GM18868 (cell line): ENCODE data around the gene LCN12.

Experiments
- ATAC-seq: cut with Tn5 transposase; IDR thresholded peaks from one replicate; pipeline ENCODE4 v1.9.1; 2021; ENCODE audit warnings: mild to moderate bottlenecking, moderate library complexity; ENCODE audit not compliant: unreplicated experiment

The LCN12 gene

GRCh38 chr9:136944519-136945332 lies 7.3 kb upstream of the LCN12 start, which contains the start of the genes C8G and FBXW5:
Gene C8G, plus strand, starts transcription at chr9:136945243. Its CDS starts 78 bp downstream, at chr9:136945321.
Gene FBXW5, minus strand, starts transcription at chr9:136944738. Its CDS starts 655 bp downstream, at chr9:136944083.
- ATAC-seq, result peak; percentile 79

DNA sequence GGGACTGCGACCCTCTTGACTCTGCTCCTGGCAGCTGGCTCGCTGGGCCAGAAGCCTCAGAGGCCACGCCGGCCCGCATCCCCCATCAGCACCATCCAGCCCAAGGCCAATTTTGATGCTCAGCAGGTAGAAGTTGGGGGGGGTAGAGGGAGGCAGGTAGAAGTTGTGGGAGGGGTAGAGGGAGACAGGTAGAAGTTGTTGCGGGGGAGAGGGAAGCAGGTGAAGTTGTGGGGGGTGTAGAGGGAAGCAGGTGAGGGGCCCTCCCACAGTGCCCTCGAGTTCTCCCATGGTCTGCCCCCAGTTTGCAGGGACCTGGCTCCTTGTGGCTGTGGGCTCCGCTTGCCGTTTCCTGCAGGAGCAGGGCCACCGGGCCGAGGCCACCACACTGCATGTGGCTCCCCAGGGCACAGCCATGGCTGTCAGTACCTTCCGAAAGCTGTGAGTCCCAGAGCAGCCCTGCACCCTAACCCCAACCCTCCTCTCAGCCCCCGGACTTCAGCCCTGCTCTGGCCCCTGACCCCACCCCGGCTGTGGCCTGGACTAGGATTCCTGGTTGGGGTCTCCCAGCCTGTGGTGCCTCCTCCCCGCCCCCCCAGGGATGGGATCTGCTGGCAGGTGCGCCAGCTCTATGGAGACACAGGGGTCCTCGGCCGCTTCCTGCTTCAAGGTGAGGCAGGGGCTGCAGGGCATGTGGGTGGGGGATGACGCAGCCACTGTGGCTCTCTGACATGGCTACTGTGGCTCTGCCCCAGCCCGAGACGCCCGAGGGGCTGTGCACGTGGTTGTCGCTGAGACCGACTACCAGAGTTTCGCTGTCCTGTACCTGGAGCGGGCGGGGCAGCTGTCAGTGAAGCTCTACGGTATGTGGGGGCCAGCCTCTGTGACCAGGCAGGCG lies 6.5 kb upstream of the LCN12 start:
- ATAC-seq, result no peak

- no peak for ATAC-seq
These were observed 5.6 kb upstream of the LCN12 start for GRCh38 chr9:136946228-136947027.

- no peak for ATAC-seq
These were observed 4.8 kb upstream of the LCN12 start for GRCh38 chr9:136947028-136947891.

- ATAC-seq, result no peak
These were observed 4.0 kb upstream of the LCN12 start for GRCh38 chr9:136947955-136948510.

GRCh38 chr9:136949239-136949816 lies 2.7 kb upstream of the LCN12 start:
- no peak for ATAC-seq

DNA sequence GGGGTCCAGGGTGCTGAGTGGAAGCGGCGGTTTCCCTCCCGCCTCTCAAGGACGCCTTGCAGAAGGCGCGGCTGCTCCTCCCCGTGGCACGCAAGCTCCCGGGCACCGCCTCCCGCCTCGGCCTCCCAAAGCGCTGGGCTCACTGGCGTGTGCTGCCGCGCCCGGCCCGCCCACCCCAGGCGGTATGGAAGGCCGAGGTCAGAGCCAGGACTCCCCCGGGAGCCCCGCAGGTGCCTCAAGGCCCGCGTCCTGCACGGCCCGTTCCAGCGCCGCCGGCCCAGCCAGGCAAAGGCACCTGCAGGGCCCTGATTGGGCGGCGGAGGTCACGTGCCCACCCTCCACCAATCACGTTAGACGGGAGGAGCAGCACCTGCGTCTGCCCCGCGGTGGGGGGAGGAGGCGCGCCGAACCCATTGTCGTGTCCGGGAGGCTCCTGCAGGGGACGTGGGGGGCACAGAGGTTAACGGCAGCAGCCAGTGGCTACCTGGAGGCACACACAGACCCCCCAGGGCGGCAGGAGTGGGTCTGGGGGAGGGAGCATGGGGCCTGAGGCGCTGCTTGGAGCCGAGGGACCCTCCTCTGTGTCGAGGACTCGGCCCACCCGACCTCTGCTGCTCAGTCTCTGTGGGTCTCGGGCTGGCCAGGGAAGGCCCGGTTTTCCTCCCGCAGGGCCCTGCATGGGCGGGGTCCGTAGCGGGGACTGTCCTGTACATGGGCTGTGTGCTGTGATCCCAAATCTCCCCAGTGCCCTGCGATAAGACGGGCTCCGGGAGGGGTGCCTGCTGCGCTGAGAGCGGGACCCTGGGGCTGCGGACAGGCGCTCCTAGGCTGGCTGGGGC lies 2.0 kb upstream of the LCN12 start:
- ATAC-seq, result peak; percentile 88

- no peak for ATAC-seq
These were observed 1.3 kb upstream of the LCN12 start for GRCh38 chr9:136950656-136951276.

DNA sequence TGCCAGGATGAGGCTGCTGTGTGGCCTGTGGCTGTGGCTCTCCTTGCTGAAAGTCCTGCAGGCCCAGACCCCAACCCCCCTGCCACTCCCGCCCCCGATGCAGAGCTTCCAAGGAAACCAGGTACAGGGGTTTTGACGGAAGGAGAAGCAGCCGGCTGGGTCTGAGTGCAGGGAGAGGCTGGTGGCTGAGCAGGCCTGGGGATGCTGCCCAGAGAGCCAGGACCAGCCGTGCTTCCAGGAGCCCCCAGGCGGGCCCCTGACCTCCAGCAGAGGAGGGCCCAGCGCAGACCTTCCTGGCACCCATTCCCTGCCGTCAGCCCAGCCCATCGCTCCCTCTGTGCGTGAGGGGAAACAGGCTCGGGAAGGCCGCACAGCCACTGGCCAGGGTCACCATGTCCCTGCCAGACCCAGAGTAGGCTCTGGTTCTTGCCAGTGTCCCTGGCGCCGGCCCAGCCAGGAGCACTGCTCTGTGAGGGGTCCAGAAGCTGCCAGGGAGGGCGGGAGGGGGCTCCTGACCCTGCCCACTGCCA lies 313 bp downstream of the LCN12 start:
- ATAC-seq, result no peak

DNA sequence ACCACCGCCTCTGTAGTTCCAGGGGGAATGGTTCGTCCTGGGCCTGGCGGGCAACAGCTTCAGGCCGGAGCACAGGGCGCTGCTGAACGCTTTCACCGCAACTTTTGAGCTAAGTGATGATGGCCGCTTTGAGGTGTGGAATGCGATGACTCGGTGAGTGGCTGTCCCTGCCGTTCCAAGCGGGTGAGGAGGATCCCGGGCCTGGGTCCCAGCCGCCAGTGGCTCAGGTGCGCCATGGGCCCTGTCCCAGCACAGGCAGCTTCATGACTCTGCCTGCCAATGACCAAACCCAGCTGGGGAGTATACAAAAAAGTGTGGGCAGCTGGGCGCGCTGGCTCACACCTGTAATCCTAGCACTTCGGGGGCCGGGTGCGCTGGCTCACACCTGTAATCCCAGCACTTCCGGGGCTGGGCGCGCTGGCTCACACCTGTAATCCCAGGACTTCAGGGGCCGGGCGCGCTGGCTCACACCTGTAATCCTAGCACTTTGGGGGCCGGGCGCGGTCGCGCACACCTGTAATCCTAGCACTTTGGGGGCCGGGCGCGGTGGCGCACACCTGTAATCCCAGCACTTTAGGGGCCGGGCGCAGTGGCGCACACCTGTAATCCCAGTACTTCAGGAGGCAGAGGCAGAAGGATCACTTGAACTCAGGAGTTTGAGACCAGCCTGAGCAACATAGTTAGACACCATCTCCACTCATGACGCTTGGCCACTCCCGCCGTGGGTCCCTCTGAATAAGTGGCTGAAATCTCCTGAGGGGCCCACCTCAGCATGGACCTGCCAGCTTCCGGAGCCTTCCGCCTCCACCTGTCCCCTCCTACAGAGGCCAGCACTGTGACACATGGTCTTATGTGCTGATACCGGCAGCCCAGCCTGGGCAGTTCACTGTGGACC lies 1.1 kb downstream of the LCN12 start:
- no peak for ATAC-seq

DNA sequence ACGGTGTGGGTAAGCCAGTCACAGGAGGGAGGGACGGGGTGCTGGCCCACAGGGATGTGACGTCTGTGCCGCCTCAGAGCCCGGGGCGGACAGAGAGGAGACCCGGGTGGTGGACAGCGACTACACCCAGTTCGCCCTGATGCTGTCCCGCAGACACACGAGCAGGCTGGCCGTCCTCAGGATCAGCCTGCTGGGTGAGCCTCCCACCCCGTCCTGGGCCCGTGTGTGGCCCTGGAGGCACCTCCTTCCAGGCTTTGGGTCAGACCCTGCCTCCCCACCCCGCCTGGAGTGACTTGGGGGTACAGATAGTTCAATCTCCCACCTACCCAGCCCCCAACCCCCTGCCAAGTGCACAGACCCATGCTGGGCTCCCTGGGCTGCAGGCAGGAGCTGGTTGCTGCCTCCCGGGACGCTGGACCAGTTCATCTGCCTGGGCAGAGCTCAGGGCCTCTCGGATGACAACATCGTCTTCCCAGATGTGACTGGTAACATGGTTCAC lies 1.7 kb downstream of the LCN12 start:
- ATAC-seq, result no peak

DNA sequence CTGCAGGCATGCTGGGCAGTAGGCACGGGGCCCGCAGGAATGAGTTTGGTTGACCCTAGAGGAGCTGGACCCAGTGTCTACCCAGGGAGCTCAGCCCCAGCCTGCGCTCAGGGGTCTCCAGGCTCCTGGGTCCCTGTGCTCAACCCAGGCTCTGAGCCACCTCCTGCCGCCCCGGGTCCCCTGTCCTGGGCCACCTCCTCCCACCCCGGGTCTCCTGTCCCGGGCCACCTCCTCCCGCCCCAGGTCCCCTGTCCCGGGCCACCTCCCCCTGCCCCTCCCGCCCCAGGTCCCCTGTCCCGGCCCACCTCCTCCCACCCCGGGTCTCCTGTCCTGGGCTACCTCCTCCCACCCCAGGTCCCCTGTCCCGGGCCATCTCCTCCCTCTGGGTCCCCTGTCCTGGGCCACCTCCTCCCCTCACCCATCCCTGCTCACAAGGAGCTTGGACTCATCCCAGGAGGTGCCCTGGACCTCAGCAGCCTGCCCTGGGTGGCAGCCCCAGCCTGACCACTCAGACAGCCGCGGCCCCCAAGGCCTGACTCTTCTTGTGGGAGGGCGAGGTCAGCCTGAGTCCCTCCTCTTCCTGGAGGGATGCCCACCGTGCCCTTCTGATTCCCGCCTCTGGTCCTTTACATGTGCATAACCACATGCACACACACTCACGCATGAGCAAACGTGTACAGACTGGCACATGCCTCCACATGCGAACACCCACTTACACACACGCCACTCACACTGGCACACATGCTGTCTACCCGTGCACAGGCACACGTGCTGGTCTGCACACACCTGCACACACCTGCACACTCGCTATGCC lies 2.4 kb downstream of the LCN12 start:
- no peak for ATAC-seq

GRCh38 chr9:136955202-136955942 lies 3.3 kb downstream of the LCN12 start:
- ATAC-seq, result no peak

- ATAC-seq, result no peak
These were observed 3.9 kb downstream of the LCN12 start for GRCh38 chr9:136955943-136956335.

- no peak for ATAC-seq
These were observed 4.5 kb downstream of the LCN12 start for GRCh38 chr9:136956604-136957003.
